ENCODE data around the gene SF3B1.
"Not testable (repeated sequence)": the region's sequence is repeated elsewhere in the genome, so short reads cannot be mapped to it uniquely, and the experiment has no call there.

SF3B1 gene

GRCh38 chr2:197434541-197435513 is at the start of gene SF3B1:
Gene SF3B1 (minus strand): TSS chr2:197435028. CDS start chr2:197434999, 29 bp downstream.
- in situ Hi-C loops (cut with MboI; ENCODE audit: low sequenced_read_pairs), result no loop called here

GRCh38 chr2:197484248-197484647 is 49.4 kb upstream of the SF3B1 start:
- in situ Hi-C loops (cut with MboI; ENCODE audit: low sequenced_read_pairs), result not testable (repeated sequence)

- in situ Hi-C loops (cut with MboI; ENCODE audit: low sequenced_read_pairs), result no loop called here
Measured at GRCh38 chr2:197480165-197481036, 45.6 kb upstream of the SF3B1 start.

GRCh38 chr2:197477797-197478196 is 43.0 kb upstream of the SF3B1 start:
- in situ Hi-C loops (cut with MboI; ENCODE audit: low sequenced_read_pairs), result no loop called here

- in situ Hi-C loops (cut with MboI; ENCODE audit: low sequenced_read_pairs), result no loop called here
Measured at GRCh38 chr2:197472166-197472565, 37.3 kb upstream of the SF3B1 start.

GRCh38 chr2:197464175-197464574 is 29.3 kb upstream of the SF3B1 start:
- in situ Hi-C loops (cut with MboI; ENCODE audit: low sequenced_read_pairs), result no loop called here

- in situ Hi-C loops (cut with MboI; ENCODE audit: low sequenced_read_pairs), result no loop called here
Measured at GRCh38 chr2:197461057-197461456, 26.2 kb upstream of the SF3B1 start.

- in situ Hi-C loops (cut with MboI; ENCODE audit: low sequenced_read_pairs), result no loop called here
Measured at GRCh38 chr2:197460649-197461048, 25.8 kb upstream of the SF3B1 start.

GRCh38 chr2:197455428-197455827 is 20.6 kb upstream of the SF3B1 start:
- in situ Hi-C loops (cut with MboI; ENCODE audit: low sequenced_read_pairs), result no loop called here

GRCh38 chr2:197454923-197455322 is 20.1 kb upstream of the SF3B1 start:
- in situ Hi-C loops (cut with MboI; ENCODE audit: low sequenced_read_pairs), result no loop called here

- in situ Hi-C loops (cut with MboI; ENCODE audit: low sequenced_read_pairs), result no loop called here
Measured at GRCh38 chr2:197453914-197454398, 19.1 kb upstream of the SF3B1 start.

- in situ Hi-C loops (cut with MboI; ENCODE audit: low sequenced_read_pairs), result no loop called here
Measured at GRCh38 chr2:197453123-197453913, 18.5 kb upstream of the SF3B1 start, which contains the start of gene COQ10B. Gene COQ10B (plus strand): TSS chr2:197453552. CDS start chr2:197453561, 9 bp downstream.

- in situ Hi-C loops (cut with MboI; ENCODE audit: low sequenced_read_pairs), result no loop called here
Measured at GRCh38 chr2:197452754-197453122, 17.9 kb upstream of the SF3B1 start.

GRCh38 chr2:197450935-197451358 is 16.1 kb upstream of the SF3B1 start:
- in situ Hi-C loops (cut with MboI; ENCODE audit: low sequenced_read_pairs), result not testable (repeated sequence)

- in situ Hi-C loops (cut with MboI; ENCODE audit: low sequenced_read_pairs), result no loop called here
Measured at GRCh38 chr2:197450465-197450864, 15.6 kb upstream of the SF3B1 start.

- in situ Hi-C loops (cut with MboI; ENCODE audit: low sequenced_read_pairs), result no loop called here
Measured at GRCh38 chr2:197446844-197447243, 12.0 kb upstream of the SF3B1 start.

GRCh38 chr2:197445746-197446145 is 10.9 kb upstream of the SF3B1 start:
- in situ Hi-C loops (cut with MboI; ENCODE audit: low sequenced_read_pairs), result no loop called here

- in situ Hi-C loops (cut with MboI; ENCODE audit: low sequenced_read_pairs), result no loop called here
Measured at GRCh38 chr2:197442857-197443256, 8.0 kb upstream of the SF3B1 start.

GRCh38 chr2:197437380-197437779 is 2.6 kb upstream of the SF3B1 start:
- in situ Hi-C loops (cut with MboI; ENCODE audit: low sequenced_read_pairs), result no loop called here

- in situ Hi-C loops (cut with MboI; ENCODE audit: low sequenced_read_pairs), result no loop called here
Measured at GRCh38 chr2:197435598-197436420, 981 bp upstream of the SF3B1 start.
